Upper lobe of left lung (tissue), 6 donors: ENCODE measurements around the gene SCUBE2. TPM values are rescaled to one million over a fixed set of nuclear protein-coding genes. Genes with fewer than 3 reads are reported as not detected.
A peak's percentile ranks its signal among the peaks of the same experiment; 100 is the strongest.

Source experiments
- ATAC-seq, 2 donors: fragments of 200-7000 bp; cut with Tn5 transposase; one replicate each; pipeline ENCODE4 v1.9.1; 2022; ENCODE audit warnings: mild to moderate bottlenecking in 2 of 2, moderate library complexity in 2 of 2; ENCODE audit not compliant: low FRiP score in 2 of 2
- DNase-seq, 2 donors: peaks; one replicate each; pipeline ENCODE4 v3.0.0-alpha.2; 2019 to 2020
- H3K27ac ChIP-seq, 4 donors: fragments of 200-600 bp; sonication (generic); one replicate each; pipeline ENCODE4 v1.5.1; 2016 to 2019
- H3K27me3 ChIP-seq, 4 donors: fragments of 200-600 bp; sonication (generic); one replicate each; pipeline ENCODE4 v1.5.1; 2017 to 2019
- H3K36me3 ChIP-seq, 4 donors: fragments of 200-600 bp; sonication (generic); one replicate each; pipeline ENCODE4 v1.5.1; 2016 to 2019
- H3K4me1 ChIP-seq, 4 donors: fragments of 200-600 bp; sonication (generic); one replicate each; pipeline ENCODE4 v1.5.1; 2018 to 2019
- H3K4me3 ChIP-seq, 4 donors: fragments of 200-600 bp; sonication (generic); one replicate each; pipeline ENCODE4 v1.5.1; 2017 to 2019; ENCODE audit warnings: mild to moderate bottlenecking in 2 of 4, moderate library complexity in 1 of 4
- H3K9me3 ChIP-seq, 4 donors: fragments of 200-600 bp; sonication (generic); one replicate each; pipeline ENCODE4 v1.5.1; 2018 to 2019
- CTCF ChIP-seq, 6 experiments: fragments of 450-650 bp in 4 of 6; fragments of 200-600 bp in 2 of 6; sonication (generic) in 2 of 6; IDR thresholded peaks; one replicate each; pipeline ENCODE4 v1.5.1; 2016 to 2019; ENCODE audit warnings: antibody characterized with exemption in 6 of 6
- EP300 ChIP-seq, 4 donors: sonication (generic); formaldehyde crosslinking; IDR thresholded peaks; one replicate each; pipeline ENCODE4 v1.5.1; 2017; ENCODE audit warnings: antibody characterized with exemption in 4 of 4, control low read depth in 2 of 4
- POLR2A ChIP-seq, 4 donors: fragments of 450-650 bp; IDR thresholded peaks; one replicate each; pipeline ENCODE4 v1.5.1; 2016 to 2017; ENCODE audit warnings: antibody characterized with exemption in 4 of 4, mild to moderate bottlenecking in 2 of 4
- POLR2AphosphoS5 ChIP-seq, 2 donors: sonication (generic); formaldehyde crosslinking; IDR thresholded peaks; one replicate each; pipeline ENCODE4 v1.5.1; 2017; ENCODE audit warnings: antibody characterized with exemption in 2 of 2
- WGBS, 2 donors: methylation state at CpG; one replicate each; pipeline ENCODE4 v1.1.5; 2017 to 2018; 5-methylcytosine and 5-hydroxymethylcytosine counted together
- total RNA-seq, 6 donors: library from RNA; depleted of rRNA in 4 of 6; stranded (reverse); fragments of >200 nt in 4 of 6; gene quantifications; one replicate each; pipeline versions ENCODE4 v1.1.0 to v1.2.1, GENCODE V29; 2016 to 2021
- donor health status: DM: no; HTN: no; CAD: no; lungs with moderate emphysema.
- donor health status: DM: no; HTN: yes; CAD: no; lungs with severe emphysema.

The SCUBE2 gene
- total RNA-seq, 6 donors from 2014 or later = 2.2 to 8.4 (median 4.4) TPM

- ATAC-seq (no peak), DNase-seq (no peak)
- 78 to 100% methylated on average over 1 of the region's 1 CpG for WGBS, 2 donors
- H3K9me3 ChIP-seq = peaks cover 0 to 3% (median 0%) of the 10 kb centered on the region in 4 donors
- H3K27me3 ChIP-seq = peaks cover 0 to 9% (median 4%) of the 10 kb centered on the region in 4 donors
- peaks cover 9 to 10% (median 10%) of the 10 kb centered on the region in 4 donors for H3K4me1 ChIP-seq
- no peaks in the 10 kb centered on the region for H3K36me3 ChIP-seq
- TF ChIP-seq EP300 (IDR thresholded peaks at IDR 0.05) (no peak), CTCF (IDR thresholded peaks at IDR 0.05) (no peak), POLR2AphosphoS5 (IDR thresholded peaks at IDR 0.05) (no peak), POLR2A (IDR thresholded peaks at IDR 0.05) (no peak)
- H3K4me3 ChIP-seq = no peak overlapping the region
- H3K27ac ChIP-seq = no peak overlapping the region
These were observed 82.7 kb downstream of the SCUBE2 start for GRCh38 chr11:9008661-9009060.

GRCh38 chr11:9008011-9008550 lies 83.3 kb downstream of the SCUBE2 start:
- no peak for ATAC-seq
- 52 to 53% methylated on average over 3 of the region's 3 CpGs for WGBS, 2 donors

GRCh38 chr11:9005087-9005486 lies 86.3 kb downstream of the SCUBE2 start:
- Histone ChIP-seq H3K4me1 (peaks cover 19 to 22% (median 20%) of the 10 kb centered on the region in 4 donors), H3K27me3 (peaks cover 0 to 13% (median 4%) of the 10 kb centered on the region in 4 donors), H3K27ac (no peak overlapping the region), H3K36me3 (no peaks in the 10 kb centered on the region), H3K9me3 (peaks cover 0 to 3% (median 0%) of the 10 kb centered on the region in 4 donors), H3K4me3 (no peak overlapping the region)
- DNase-seq (no peak), ATAC-seq (no peak)
- 81 to 86% methylated on average over 4 of the region's 4 CpGs for WGBS, 2 donors
- no peak for TF ChIP-seq EP300 (IDR thresholded peaks at IDR 0.05)
- TF ChIP-seq POLR2AphosphoS5 (IDR thresholded peaks at IDR 0.05) = no peak
- no peak for TF ChIP-seq CTCF (IDR thresholded peaks at IDR 0.05)
- TF ChIP-seq POLR2A (IDR thresholded peaks at IDR 0.05) = no peak

More at GRCh38 chr11:9008011-9008550, 83.3 kb downstream of the SCUBE2 start:
- Histone ChIP-seq H3K4me3 (no peak overlapping the region), H3K36me3 (no peaks in the 10 kb centered on the region), H3K4me1 (peaks cover 14 to 16% (median 16%) of the 10 kb centered on the region in 4 donors), H3K9me3 (peaks cover 0 to 3% (median 0%) of the 10 kb centered on the region in 4 donors), H3K27ac (no peak overlapping the region), H3K27me3 (peaks cover 0 to 13% (median 4%) of the 10 kb centered on the region in 4 donors)
- TF ChIP-seq CTCF (IDR thresholded peaks at IDR 0.05) = no peak
- no peak for TF ChIP-seq EP300 (IDR thresholded peaks at IDR 0.05)
- no peak for TF ChIP-seq POLR2AphosphoS5 (IDR thresholded peaks at IDR 0.05)
- no peak for TF ChIP-seq POLR2A (IDR thresholded peaks at IDR 0.05)
- no peak for DNase-seq

GRCh38 chr11:9004183-9004926 lies 87.0 kb downstream of the SCUBE2 start:
- TF ChIP-seq EP300 (IDR thresholded peaks at IDR 0.05) (no peak), POLR2AphosphoS5 (IDR thresholded peaks at IDR 0.05) (no peak), CTCF (IDR thresholded peaks at IDR 0.05) (peak in 1 of 6 experiments; percentile 4), POLR2A (IDR thresholded peaks at IDR 0.05) (no peak)
- H3K27me3 ChIP-seq = peaks cover 0 to 13% (median 4%) of the 10 kb centered on the region in 4 donors
- peaks cover 19 to 22% (median 20%) of the 10 kb centered on the region in 4 donors for H3K4me1 ChIP-seq
- no peak overlapping the region for H3K27ac ChIP-seq
- ATAC-seq (no peak), DNase-seq (peak; percentile 24 to 89)
- peak overlapping the region; percentile 18 to 59 (median 50) for H3K4me3 ChIP-seq
- 47 to 50% methylated on average over 10 to 12 of the region's 69 CpGs for WGBS, 2 donors
- H3K36me3 ChIP-seq = no peaks in the 10 kb centered on the region
- H3K9me3 ChIP-seq = peaks cover 0 to 3% (median 0%) of the 10 kb centered on the region in 4 donors
